ENCODE results near the gene DDIT3.

GRCh38 chr12:57552306-57552651 is 32.0 kb upstream of the DDIT3 start:
- TF ChIP-seq CTCF (conservative IDR thresholded peaks at IDR 0.05): no peak
- TF ChIP-seq EZH2 (IDR thresholded peaks at IDR 0.05; ENCODE audit: low read depth): no peak
